AG10803 (cell line): ENCODE results near the gene ARHGAP24.
"Not testable (repeated sequence)": the region's sequence is repeated elsewhere in the genome, so short reads cannot be mapped to it uniquely, and the experiment has no call there.

Experiments used
- DNase-seq: peaks from one replicate; pipeline ENCODE4 v3.0.0; 2010; ENCODE audit warnings: low read depth
- H3K4me3 ChIP-seq: 2 replicates; pipeline ENCODE4 v1.5.1; 2011; ENCODE audit warnings: mild to moderate bottlenecking, low read length, control low read depth
- TF ChIP-seq, protein P1 (sequence below): conservative IDR thresholded peaks from 2 replicates; pipeline ENCODE4 v1.5.1; 2011; ENCODE audit warnings: mild to moderate bottlenecking, low read length, control low read depth, inconsistent platforms

The ARHGAP24 gene

DNA sequence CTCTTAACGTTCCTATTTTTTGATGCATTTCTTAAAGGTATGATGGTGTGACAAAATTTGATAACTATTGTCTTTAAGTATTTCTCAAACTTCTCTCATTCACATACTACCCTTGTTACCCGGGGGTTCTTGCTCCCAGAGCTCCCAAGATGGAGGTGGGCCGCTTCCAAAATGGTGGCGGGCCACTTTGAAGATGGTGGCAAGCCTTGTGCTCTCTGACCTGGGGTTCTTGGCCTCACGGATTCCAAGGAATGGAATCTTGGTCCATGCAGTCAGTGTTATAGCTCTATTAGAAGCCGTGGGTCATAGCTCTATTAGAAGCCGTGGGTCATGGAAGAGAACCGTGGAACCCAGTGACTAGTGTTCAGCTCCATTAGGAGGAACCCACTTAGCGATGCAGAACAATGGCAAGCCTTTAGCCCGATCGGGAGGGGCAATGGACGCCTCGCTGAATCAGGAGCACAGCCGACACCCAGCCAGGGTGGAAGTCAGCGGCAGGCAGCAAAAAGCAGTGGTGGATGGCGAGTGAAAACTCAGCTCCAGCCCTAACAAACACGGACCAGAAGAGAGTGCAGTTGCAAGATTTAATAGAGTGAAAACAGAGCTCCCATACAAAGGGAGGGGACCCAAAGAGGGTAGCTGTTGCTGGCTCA is 481.5 kb downstream of the ARHGAP24 start:
- DNase-seq = no peak
- no peak overlapping the region for H3K4me3 ChIP-seq
- TF ChIP-seq, protein P1, sequence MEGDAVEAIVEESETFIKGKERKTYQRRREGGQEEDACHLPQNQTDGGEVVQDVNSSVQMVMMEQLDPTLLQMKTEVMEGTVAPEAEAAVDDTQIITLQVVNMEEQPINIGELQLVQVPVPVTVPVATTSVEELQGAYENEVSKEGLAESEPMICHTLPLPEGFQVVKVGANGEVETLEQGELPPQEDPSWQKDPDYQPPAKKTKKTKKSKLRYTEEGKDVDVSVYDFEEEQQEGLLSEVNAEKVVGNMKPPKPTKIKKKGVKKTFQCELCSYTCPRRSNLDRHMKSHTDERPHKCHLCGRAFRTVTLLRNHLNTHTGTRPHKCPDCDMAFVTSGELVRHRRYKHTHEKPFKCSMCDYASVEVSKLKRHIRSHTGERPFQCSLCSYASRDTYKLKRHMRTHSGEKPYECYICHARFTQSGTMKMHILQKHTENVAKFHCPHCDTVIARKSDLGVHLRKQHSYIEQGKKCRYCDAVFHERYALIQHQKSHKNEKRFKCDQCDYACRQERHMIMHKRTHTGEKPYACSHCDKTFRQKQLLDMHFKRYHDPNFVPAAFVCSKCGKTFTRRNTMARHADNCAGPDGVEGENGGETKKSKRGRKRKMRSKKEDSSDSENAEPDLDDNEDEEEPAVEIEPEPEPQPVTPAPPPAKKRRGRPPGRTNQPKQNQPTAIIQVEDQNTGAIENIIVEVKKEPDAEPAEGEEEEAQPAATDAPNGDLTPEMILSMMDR = no peak

DNA sequence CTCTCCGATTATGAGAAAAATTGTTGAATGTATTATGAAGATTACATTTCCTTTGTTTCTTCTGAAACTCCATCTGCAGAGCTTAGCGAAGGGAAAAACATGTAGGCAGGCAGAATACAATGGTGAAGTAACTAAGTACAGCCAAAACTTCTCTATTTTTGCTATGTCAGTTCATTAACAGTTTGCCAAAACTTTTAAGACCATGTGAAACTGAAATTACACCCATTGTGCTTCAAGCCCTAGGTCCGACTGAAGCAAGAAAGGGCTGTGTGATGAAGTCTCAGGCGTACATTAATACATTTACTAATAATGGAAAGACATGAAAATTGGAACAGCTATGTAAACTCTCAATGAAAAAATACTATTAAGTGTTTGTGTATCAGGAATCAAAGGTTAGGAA is 486.9 kb downstream of the ARHGAP24 start:
- DNase-seq = no peak
- no peak overlapping the region for H3K4me3 ChIP-seq
- TF ChIP-seq, protein P1 = no peak

DNA sequence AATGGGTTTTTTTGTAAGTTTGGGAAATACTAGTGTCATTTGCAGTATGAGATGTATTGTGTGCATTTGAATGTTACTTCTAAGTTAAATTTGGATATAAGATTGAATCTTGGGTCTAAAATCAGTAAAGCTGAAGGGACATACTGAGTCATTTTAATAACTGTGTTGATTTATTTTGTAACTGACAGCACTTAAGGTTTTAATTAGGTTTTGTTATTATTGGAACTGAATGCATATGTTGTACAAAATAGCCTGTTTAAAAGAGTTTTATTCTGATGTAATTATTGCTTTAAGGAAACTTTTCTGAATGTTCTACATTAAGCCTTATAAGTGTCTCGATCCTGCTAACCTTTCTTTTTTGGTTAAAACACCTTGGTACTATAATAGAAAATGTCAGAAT is 488.3 kb downstream of the ARHGAP24 start:
- TF ChIP-seq, protein P1 = no peak
- DNase-seq = no peak
- H3K4me3 ChIP-seq = no peak overlapping the region

DNA sequence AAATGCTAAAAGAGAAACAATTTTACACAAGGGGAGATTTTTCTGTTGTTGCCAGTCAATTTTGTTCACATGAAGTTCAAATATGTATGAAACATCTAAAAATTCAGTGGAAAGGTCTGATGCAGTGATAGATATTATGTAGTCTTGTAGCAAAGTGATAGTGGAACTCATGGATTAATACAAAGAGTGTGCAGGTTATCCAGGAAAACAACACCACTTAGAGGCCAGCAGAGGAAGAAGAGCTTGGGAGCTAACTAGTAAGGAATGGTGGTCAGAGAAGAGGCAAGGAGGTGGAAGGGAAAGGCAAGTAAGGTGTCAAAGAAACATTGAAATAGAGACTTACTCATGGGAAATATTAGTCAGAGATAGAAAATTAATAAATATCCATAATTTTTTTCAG is 489.3 kb downstream of the ARHGAP24 start:
- TF ChIP-seq, protein P1 = peak; percentile 36

DNA sequence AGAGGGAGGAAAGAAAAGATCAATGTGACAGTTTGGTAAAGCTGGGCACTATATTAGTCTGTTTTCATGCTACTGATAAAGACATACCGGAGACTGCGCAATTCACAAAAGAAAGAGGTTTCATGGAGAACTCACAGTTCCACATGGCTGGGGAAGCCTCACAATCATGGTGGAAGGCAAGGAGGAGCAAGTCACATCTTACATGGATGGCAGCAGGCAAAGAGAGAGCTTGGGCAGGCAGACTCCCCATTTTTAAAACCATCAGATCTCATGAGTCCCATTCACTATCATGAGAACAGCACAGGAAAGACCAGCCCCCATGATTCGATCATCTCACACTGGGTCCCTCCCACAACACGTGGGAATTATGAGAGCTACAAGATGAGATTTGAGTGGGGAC is 490.1 kb downstream of the ARHGAP24 start:
- not testable (repeated sequence) for H3K4me3 ChIP-seq, DNase-seq

More for the DNA sequence above, 489.3 kb downstream of the ARHGAP24 start:
- no peak overlapping the region for H3K4me3 ChIP-seq
- DNase-seq = no peak

DNA sequence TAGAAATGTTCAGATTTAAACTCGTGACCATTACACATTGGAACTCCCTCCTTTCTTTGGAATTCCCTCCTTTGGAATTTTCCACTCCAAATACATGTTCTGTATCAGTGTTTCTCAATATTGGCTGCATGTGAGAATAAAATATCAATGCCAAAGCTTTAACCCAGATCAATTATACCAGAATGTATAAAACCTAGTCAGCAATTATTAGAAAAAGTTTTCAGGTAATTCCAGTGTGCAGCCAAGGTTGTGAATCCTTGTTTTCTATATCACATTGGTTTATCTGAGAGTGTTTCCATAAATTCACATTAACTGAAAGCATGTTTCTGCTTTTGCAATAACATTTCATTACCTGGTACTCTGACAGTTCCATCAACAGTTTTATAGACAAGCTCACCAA is 490.6 kb downstream of the ARHGAP24 start:
- H3K4me3 ChIP-seq = no peak overlapping the region
- TF ChIP-seq, protein P1 = no peak
- no peak for DNase-seq

DNA sequence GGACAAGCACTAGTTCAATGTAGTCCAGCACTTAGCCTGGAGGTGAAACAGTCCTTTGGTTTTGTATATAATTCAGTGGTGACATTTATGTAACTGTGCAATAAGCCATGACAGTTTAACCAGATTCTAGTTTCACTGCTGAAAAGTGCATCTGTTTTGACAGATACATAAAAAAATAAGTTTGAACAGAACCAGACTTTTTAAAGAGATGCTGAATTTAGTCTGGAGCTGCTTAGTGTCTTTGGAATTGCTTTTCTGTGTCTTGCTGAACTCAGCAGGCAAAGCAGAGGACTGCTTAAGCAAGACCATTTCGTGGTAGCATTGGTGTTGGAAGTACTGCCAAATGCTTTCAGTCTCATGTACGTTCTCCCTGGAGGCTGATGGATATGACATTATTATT is 491.4 kb downstream of the ARHGAP24 start:
- H3K4me3 ChIP-seq = no peak overlapping the region
- peak; percentile 55 for DNase-seq
- TF ChIP-seq, protein P1 = no peak
